Mucosa of descending colon (tissue), 3 donors: ENCODE measurements around the gene SMPDL3A. TPM values are rescaled to one million over a fixed set of nuclear protein-coding genes. Genes with fewer than 3 reads are reported as not detected.

Experiments
- ATAC-seq: fragments of 200-7000 bp; cut with Tn5 transposase; one replicate; pipeline ENCODE4 v1.9.1; 2020; ENCODE audit warnings: mild to moderate bottlenecking, moderate library complexity
- DNase-seq, 3 donors: peaks; one replicate each; pipeline ENCODE4 v3.0.0-alpha.2; 2020
- H3K36me3 ChIP-seq: fragments of 200-600 bp; one replicate; pipeline ENCODE4 v1.8.0; 2021; ENCODE audit warnings: low read depth, mild to moderate bottlenecking
- H3K4me1 ChIP-seq: fragments of 200-600 bp; one replicate; pipeline ENCODE4 v1.8.0; 2021; ENCODE audit warnings: low read depth, mild to moderate bottlenecking
- H3K4me3 ChIP-seq: fragments of 200-600 bp; one replicate; pipeline ENCODE4 v1.8.0; 2021; ENCODE audit warnings: mild to moderate bottlenecking
- H3K9me3 ChIP-seq: fragments of 200-600 bp; one replicate; pipeline ENCODE4 v1.8.0; 2021; ENCODE audit warnings: mild to moderate bottlenecking
- CTCF ChIP-seq: fragments of 200-600 bp; IDR thresholded peaks from one replicate; pipeline ENCODE4 v1.8.0; 2022; ENCODE audit warnings: antibody characterized with exemption, mild to moderate bottlenecking
- intact Hi-C, 2 donors: fragments of 100-400 bp; cut with DNase I in 1 of 2; cut with micrococcal nuclease in 1 of 2; formaldehyde crosslinking; loops; one replicate each; pipeline versions ENCODE4 v1.11.0 to v1.11.1; 2022; cut with DNase I, micrococcal nuclease
- total RNA-seq, 3 donors: library from RNA; stranded (reverse); fragmentation: NEBNext Ultra II Directional in 2 of 3; extraction: Animal tissue kit (Norgen Biotek cat#: 25700) in 2 of 3; gene quantifications; one replicate each; pipeline versions ENCODE4 v1.2.1 to v1.2.4, GENCODE V29; 2021 to 2023
- donor health status: DM: no; HTN: no; CAD: no; lungs with moderate emphysema.
- donor health status: DM: no; HTN: no; CAD: no.
- donor health status: DM: no; HTN: yes; CAD: no.

Gene SMPDL3A
- total RNA-seq, 3 donors from 2014 or later = 81.7 to 192 (median 158) TPM

GRCh38 chr6:122832459-122832858 is 43.4 kb downstream of the SMPDL3A start:
- no peak overlapping the region for H3K4me3 ChIP-seq
- intact Hi-C loops = loop anchor here in 1 of 2 donors (10.0 kb wide), 1 partner anchor 98 kb away; no protein-coding TSS in a partner anchor
- no peak for DNase-seq
- ATAC-seq = no peak
- H3K4me1 ChIP-seq = no peaks in the 10 kb centered on the region
- no peak for TF ChIP-seq CTCF
- H3K36me3 ChIP-seq = no peaks in the 10 kb centered on the region
- H3K9me3 ChIP-seq = no peaks in the 10 kb centered on the region

DNA sequence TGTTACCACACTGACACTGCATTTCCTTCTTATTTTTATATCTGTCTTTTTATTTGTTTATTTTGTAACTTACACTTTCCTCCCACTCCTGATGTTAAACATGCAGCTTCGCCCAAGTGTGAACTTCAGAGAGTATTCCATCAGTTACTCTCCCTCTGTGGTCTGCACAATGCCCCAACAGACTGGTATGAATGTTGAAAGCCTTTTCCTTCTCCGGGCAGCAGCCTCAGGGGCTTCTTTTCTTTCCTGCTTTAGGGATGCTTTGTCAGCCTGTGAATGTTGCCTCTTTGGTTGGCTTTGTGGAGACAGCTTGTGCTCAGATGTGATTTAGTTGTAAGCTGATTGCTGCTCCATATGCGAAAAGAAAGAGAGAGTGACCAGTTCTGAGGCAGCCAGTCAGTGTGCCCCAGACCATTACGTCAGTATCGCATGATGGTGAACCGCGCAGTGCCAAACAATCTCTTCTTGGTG is 44.0 kb downstream of the SMPDL3A start:
- intact Hi-C loops = loop anchor here in 1 of 2 donors (10.0 kb wide), 1 partner anchor 98 kb away; no protein-coding TSS in a partner anchor
- TF ChIP-seq CTCF = no peak

GRCh38 chr6:122838060-122838780 is 49.2 kb downstream of the SMPDL3A start:
- Histone ChIP-seq H3K4me1 (no peaks in the 10 kb centered on the region), H3K4me3 (no peak overlapping the region), H3K36me3 (no peaks in the 10 kb centered on the region), H3K9me3 (no peaks in the 10 kb centered on the region)
- intact Hi-C loops = loop anchor here (5.0 to 10.0 kb wide), 2 partner anchors 103 to 106 kb away; no protein-coding TSS in a partner anchor
- peak; percentile 39 for ATAC-seq
- peak; percentile 35 for TF ChIP-seq CTCF
- peak in 1 of 3 donors; percentile 46 for DNase-seq

More for the DNA sequence above, 44.0 kb downstream of the SMPDL3A start:
- Histone ChIP-seq H3K4me3 (no peak overlapping the region), H3K36me3 (no peaks in the 10 kb centered on the region), H3K4me1 (no peaks in the 10 kb centered on the region), H3K9me3 (no peaks in the 10 kb centered on the region)
- DNase-seq (no peak), ATAC-seq (no peak)

- no peaks in the 10 kb centered on the region for H3K4me1 ChIP-seq
- ATAC-seq (peak; percentile 91), DNase-seq (peak in 1 of 3 donors; percentile 83)
- H3K9me3 ChIP-seq = no peaks in the 10 kb centered on the region
- no peak overlapping the region for H3K4me3 ChIP-seq
- intact Hi-C loops = loop anchor here (5.0 to 10.0 kb wide), 2 partner anchors 105 to 107 kb away; no protein-coding TSS in a partner anchor
- TF ChIP-seq CTCF = peak; percentile 25
- no peaks in the 10 kb centered on the region for H3K36me3 ChIP-seq
Measured at GRCh38 chr6:122839472-122839871, 50.4 kb downstream of the SMPDL3A start.

DNA sequence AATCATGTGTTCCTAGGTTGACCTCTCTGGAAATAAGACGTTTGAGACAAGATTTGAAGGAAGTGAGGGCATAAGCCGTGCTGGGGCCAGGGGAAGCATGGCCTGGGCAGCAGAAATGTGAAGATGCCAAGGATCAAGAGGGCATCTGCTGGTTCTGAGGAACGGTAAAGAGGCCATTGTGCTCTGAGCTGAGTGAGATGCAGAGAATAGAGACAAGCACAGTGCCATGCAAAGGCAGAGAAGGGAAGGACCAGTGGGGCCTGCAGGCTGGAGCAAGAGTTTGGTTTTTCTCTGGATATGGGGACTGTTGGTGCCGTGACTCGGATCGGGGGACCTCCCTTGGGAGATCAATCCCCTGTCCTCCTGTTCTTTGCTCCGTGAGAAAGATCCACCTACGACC is 50.8 kb downstream of the SMPDL3A start:
- intact Hi-C loops = loop anchor here (5.0 to 10.0 kb wide), 2 partner anchors 105 to 108 kb away; no protein-coding TSS in a partner anchor
- Histone ChIP-seq H3K4me1 (no peaks in the 10 kb centered on the region), H3K36me3 (no peaks in the 10 kb centered on the region), H3K9me3 (no peaks in the 10 kb centered on the region), H3K4me3 (no peak overlapping the region)
- ATAC-seq (no peak), DNase-seq (no peak)
- TF ChIP-seq CTCF = no peak
